ENCODE measurements around the gene SHC1. TPM values are rescaled to one million over a fixed set of nuclear protein-coding genes. Genes with fewer than 3 reads are reported as not detected.

Gene SHC1
- polyA plus RNA-seq, 1 experiment, result 371 TPM

GRCh38 chr1:154974102-154974807 lies 3.7 kb upstream of the SHC1 start, which contains the start of gene CKS1B:
CKS1B (plus strand) TSS chr1:154974681; CDS start chr1:154974746, 65 bp downstream.
- ChIA-PET CTCF (interaction anchor here (1.0 to 1.1 kb wide), 3 partner anchors 19 to 43 kb away, joined by 3 to 6 read pairs (median 5); partner anchors contain the start of gene LENEP), POLR2A (interaction anchor here (0.6 to 5.0 kb wide), 11 partner anchors 9 to 702 kb away, joined by 3 to 59 read pairs (median 5); partner anchors contain the start of genes FLAD1 and PYGO2)
- peak; percentile 100 for DNase-seq (ENCODE audit: low read depth, low spot score)
- Histone ChIP-seq H3K4me3 (ENCODE audit: low read depth, low read length) (peak within 1 kb of the TSS; percentile 77), H3K27me3 (ENCODE audit: control insufficient read depth, insufficient read depth, low read length) (no peaks in the 10 kb centered on the region), H3K9me3 (ENCODE audit: control insufficient read depth, insufficient read depth, low read length) (peaks cover 3% of the 10 kb centered on the region; the same call in 1 of the 2 replicates), H3K27ac (ENCODE audit: low read depth, low read length) (peak within 1 kb of the TSS; percentile 100)
- no peak for TF ChIP-seq CTCF (IDR thresholded peaks at IDR 0.05; ENCODE audit: low read depth, low read length)

GRCh38 chr1:154973344-154974101 lies 3.0 kb upstream of the SHC1 start:
- ChIA-PET POLR2A (interaction anchor here (0.7 to 5.0 kb wide), 8 partner anchors 10 to 702 kb away, joined by 4 to 59 read pairs (median 10); partner anchors contain the start of genes FLAD1 and PYGO2), CTCF (interaction anchor here (1.0 to 1.4 kb wide), 4 partner anchors 20 to 81 kb away, joined by 3 to 6 read pairs (median 4); partner anchors contain the start of gene LENEP)
- peak; percentile 36 for TF ChIP-seq CTCF (IDR thresholded peaks at IDR 0.05; ENCODE audit: low read depth, low read length)
- peak overlapping the region; percentile 77 for H3K4me3 ChIP-seq (ENCODE audit: low read depth, low read length)
- H3K9me3 ChIP-seq (ENCODE audit: control insufficient read depth, insufficient read depth, low read length), result peaks cover 3% of the 10 kb centered on the region; the same call in 1 of the 2 replicates
- DNase-seq (ENCODE audit: low read depth, low spot score), result peak; percentile 93
- H3K27me3 ChIP-seq (ENCODE audit: control insufficient read depth, insufficient read depth, low read length), result no peaks in the 10 kb centered on the region
- H3K27ac ChIP-seq (ENCODE audit: low read depth, low read length), result peak overlapping the region; percentile 100

GRCh38 chr1:154972517-154973343 lies 2.2 kb upstream of the SHC1 start:
- CTCF ChIA-PET, result interaction anchor here (1.0 to 4.4 kb wide), 5 partner anchors 26 to 413 kb away, joined by 4 to 19 read pairs (median 6); no protein-coding TSS in a partner anchor
- POLR2A ChIA-PET, result interaction anchor here (0.6 to 5.0 kb wide), 6 partner anchors 11 to 93 kb away, joined by 4 to 59 read pairs (median 10); partner anchors contain the start of genes ADAM15, PBXIP1 and PYGO2
- H3K9me3 ChIP-seq (ENCODE audit: control insufficient read depth, insufficient read depth, low read length), result peaks cover 3% of the 10 kb centered on the region; the same call in 1 of the 2 replicates

GRCh38 chr1:154972213-154972516 lies 1.6 kb upstream of the SHC1 start:
- CTCF ChIA-PET, result interaction anchor here (2.1 to 4.4 kb wide), 3 partner anchors 16 to 413 kb away, joined by 8 to 19 read pairs (median 10); partner anchors contain the start of gene PBXIP1
- H3K9me3 ChIP-seq (ENCODE audit: control insufficient read depth, insufficient read depth, low read length), result peaks cover 3% of the 10 kb centered on the region; the same call in 1 of the 2 replicates
- no peak for DNase-seq (ENCODE audit: low read depth, low spot score)
- POLR2A ChIA-PET, result interaction anchor here (2.1 to 5.0 kb wide), 5 partner anchors 11 to 79 kb away, joined by 5 to 59 read pairs (median 15); partner anchors contain the start of genes ADAM15, FLAD1, PBXIP1 and PYGO2
- H3K27me3 ChIP-seq (ENCODE audit: control insufficient read depth, insufficient read depth, low read length), result no peaks in the 10 kb centered on the region
- H3K4me3 ChIP-seq (ENCODE audit: low read depth, low read length), result peak overlapping the region; percentile 77
- no peak for TF ChIP-seq CTCF (IDR thresholded peaks at IDR 0.05; ENCODE audit: low read depth, low read length)
- peak overlapping the region; percentile 100 for H3K27ac ChIP-seq (ENCODE audit: low read depth, low read length)

More at GRCh38 chr1:154972517-154973343, 2.2 kb upstream of the SHC1 start:
- TF ChIP-seq CTCF (IDR thresholded peaks at IDR 0.05; ENCODE audit: low read depth, low read length), result no peak
- Histone ChIP-seq H3K4me3 (ENCODE audit: low read depth, low read length) (peak overlapping the region; percentile 77), H3K27me3 (ENCODE audit: control insufficient read depth, insufficient read depth, low read length) (no peaks in the 10 kb centered on the region), H3K27ac (ENCODE audit: low read depth, low read length) (peak overlapping the region; percentile 100)
- DNase-seq (ENCODE audit: low read depth, low spot score), result peak; percentile 86
